ENCODE results near the gene STAB2.

GRCh38 chr12:103639983-103640382, 52.9 kb downstream of the STAB2 start:
- TF ChIP-seq POLR2A (IDR thresholded peaks at IDR 0.05), result no peak
- TF ChIP-seq, protein P1, sequence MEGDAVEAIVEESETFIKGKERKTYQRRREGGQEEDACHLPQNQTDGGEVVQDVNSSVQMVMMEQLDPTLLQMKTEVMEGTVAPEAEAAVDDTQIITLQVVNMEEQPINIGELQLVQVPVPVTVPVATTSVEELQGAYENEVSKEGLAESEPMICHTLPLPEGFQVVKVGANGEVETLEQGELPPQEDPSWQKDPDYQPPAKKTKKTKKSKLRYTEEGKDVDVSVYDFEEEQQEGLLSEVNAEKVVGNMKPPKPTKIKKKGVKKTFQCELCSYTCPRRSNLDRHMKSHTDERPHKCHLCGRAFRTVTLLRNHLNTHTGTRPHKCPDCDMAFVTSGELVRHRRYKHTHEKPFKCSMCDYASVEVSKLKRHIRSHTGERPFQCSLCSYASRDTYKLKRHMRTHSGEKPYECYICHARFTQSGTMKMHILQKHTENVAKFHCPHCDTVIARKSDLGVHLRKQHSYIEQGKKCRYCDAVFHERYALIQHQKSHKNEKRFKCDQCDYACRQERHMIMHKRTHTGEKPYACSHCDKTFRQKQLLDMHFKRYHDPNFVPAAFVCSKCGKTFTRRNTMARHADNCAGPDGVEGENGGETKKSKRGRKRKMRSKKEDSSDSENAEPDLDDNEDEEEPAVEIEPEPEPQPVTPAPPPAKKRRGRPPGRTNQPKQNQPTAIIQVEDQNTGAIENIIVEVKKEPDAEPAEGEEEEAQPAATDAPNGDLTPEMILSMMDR (IDR thresholded peaks at IDR 0.05), result no peak

All from right lobe of liver (tissue), 4 donors.